GM12875 (cell line): ENCODE measurements around the gene VPS35L.
A peak's percentile ranks its signal among the peaks of the same experiment; 100 is the strongest.

ENCODE experiments used
- H3K4me3 ChIP-seq: one replicate; pipeline ENCODE4 v1.5.1; 2011; ENCODE audit warnings: low read depth, low read length, control low read depth
- TF ChIP-seq, protein P1 (sequence below): IDR thresholded peaks from 2 replicates; pipeline ENCODE4 v1.5.1; 2011; ENCODE audit warnings: low read depth, mild to moderate bottlenecking, control low read depth, inconsistent platforms, low read length, moderate library complexity, borderline replicate concordance; ENCODE audit not compliant: insufficient read depth

Gene VPS35L

DNA sequence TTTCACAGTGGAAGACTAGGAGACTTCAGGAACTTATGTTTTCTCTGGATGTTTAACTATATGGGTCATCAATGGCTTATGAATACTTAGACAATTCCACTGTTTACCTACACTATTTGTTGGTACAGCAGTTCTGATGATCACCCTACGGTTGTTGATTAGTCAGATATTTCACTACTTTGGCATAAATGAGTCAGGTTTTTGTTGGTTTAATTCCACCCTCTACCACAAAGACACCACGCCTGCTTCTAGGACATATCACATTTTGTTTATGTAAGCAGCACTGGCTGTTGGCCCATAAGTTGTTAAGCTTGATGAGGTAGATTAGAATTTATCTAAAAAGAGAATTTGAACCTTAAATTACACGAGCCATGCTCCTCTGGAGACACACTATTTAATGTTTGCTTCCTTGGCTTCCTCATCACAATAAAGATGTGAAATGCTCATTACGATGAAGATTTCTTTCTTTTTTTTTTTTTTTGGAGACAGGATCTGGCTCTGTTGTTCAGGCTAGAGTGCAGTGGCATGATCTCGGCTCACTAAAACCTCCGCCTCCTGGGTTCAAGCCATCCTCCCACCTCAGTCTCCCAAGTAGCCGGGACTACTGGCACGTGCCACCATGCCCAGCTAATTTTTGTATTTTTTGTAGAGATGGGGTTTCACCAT is 37.9 kb upstream of the VPS35L start:
- TF ChIP-seq, protein P1, sequence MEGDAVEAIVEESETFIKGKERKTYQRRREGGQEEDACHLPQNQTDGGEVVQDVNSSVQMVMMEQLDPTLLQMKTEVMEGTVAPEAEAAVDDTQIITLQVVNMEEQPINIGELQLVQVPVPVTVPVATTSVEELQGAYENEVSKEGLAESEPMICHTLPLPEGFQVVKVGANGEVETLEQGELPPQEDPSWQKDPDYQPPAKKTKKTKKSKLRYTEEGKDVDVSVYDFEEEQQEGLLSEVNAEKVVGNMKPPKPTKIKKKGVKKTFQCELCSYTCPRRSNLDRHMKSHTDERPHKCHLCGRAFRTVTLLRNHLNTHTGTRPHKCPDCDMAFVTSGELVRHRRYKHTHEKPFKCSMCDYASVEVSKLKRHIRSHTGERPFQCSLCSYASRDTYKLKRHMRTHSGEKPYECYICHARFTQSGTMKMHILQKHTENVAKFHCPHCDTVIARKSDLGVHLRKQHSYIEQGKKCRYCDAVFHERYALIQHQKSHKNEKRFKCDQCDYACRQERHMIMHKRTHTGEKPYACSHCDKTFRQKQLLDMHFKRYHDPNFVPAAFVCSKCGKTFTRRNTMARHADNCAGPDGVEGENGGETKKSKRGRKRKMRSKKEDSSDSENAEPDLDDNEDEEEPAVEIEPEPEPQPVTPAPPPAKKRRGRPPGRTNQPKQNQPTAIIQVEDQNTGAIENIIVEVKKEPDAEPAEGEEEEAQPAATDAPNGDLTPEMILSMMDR = no peak
- H3K4me3 ChIP-seq = no peak overlapping the region

DNA sequence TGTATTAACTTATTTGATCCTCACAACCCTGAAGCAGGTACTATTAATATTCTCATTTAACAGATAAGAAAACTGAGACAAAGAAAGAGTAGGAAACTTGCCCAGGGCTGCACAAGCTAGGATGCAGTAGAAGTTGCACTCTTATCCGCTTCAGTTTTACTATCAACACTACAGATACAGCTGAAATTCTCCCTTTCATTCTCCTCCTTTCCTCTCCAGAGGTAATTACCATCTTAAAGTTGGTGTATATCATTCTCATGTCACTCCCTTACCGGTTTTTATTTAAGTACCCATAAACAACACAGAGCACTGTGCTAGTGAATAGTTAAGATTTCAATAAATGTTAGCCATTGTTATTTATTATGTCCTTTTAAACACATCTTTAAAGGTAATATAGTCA is 37.1 kb upstream of the VPS35L start:
- no peak overlapping the region for H3K4me3 ChIP-seq
- TF ChIP-seq, protein P1 = no peak

GRCh38 chr16:19520861-19521331 is 34.6 kb upstream of the VPS35L start:
- TF ChIP-seq, protein P1 = no peak
- peak overlapping the region; percentile 71 for H3K4me3 ChIP-seq

- peak within 1 kb of the TSS; percentile 71 for H3K4me3 ChIP-seq
- TF ChIP-seq, protein P1 = peak; percentile 43
Observed at GRCh38 chr16:19521471-19522396, 33.8 kb upstream of the VPS35L start, which contains the start of gene GDE1. TSS of gene GDE1 (minus strand) at chr16:19522098. CDS start at chr16:19521964, 134 bp downstream.

GRCh38 chr16:19522397-19522732 is 33.1 kb upstream of the VPS35L start:
- TF ChIP-seq, protein P1 = no peak
- no peak overlapping the region for H3K4me3 ChIP-seq

DNA sequence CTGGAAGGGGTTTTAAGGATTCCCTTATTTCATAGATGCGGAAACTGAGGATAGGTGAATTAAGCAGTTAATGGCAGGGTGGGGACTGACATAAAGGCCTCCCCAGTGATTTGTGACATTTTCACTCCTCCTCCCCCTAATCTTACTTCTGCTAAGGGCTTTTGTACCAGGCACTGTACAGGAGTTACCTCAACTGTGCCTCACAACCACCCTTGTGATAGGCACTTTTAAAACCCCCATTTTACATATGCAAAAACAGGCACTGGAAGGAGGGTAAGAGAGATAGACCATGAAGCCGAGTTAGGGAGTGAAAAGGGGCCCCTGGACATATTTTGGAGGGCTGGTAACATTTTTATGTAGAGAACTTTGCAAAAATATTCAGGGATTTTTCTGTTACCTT is 32.7 kb upstream of the VPS35L start:
- TF ChIP-seq, protein P1 = no peak
- no peak overlapping the region for H3K4me3 ChIP-seq
